Peyer's patch (tissue), 4 donors: ENCODE measurements around the gene B3GALNT1.

Source experiments
- CTCF ChIP-seq, 6 experiments: fragments of 450-650 bp in 4 of 6; fragments of 200-600 bp in 2 of 6; sonication (generic) in 1 of 6; IDR thresholded peaks; one replicate each; pipeline ENCODE4 v1.5.1; 2017 to 2019; ENCODE audit warnings: antibody characterized with exemption in 6 of 6, mild to moderate bottlenecking in 3 of 6, moderate library complexity in 1 of 6
- POLR2A ChIP-seq, 2 donors: fragments of 450-650 bp; IDR thresholded peaks; one replicate each; pipeline ENCODE4 v1.5.1; 2017; ENCODE audit warnings: antibody characterized with exemption in 2 of 2, mild to moderate bottlenecking in 2 of 2, moderate library complexity in 2 of 2

DNA sequence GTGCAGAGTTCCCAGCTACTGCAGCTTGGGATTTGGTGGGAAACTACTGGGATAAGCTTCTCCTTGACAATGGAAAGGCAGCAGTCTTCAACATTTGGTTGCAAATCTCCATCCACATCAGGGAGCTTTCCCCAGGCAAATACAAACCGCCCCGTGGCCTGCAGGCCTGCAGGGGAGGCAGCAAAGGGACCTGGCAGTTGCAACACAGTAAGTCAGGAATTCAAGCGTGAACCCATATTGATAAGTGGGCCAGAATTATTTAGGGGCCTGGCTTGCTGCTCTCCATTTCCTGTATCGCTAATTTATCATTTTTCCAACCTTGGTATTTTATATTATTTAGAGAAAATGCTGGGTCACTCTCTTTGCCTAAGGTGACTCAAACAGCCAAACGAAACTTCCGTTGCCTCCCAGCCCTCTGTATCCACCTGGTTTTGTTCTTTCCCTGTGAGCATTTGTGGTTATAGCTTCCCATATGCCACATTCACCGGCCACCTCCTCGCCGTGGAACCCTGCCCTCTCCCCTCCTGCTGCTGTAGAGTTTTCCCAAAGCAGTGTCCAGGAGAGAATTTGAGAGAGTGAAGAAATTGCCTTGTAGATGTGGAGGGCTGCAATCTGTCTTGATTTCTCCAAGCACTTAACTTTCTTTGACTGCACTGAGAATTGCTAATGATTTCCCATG lies 34.8 kb downstream of the B3GALNT1 start:
- no peak for TF ChIP-seq CTCF (IDR thresholded peaks at IDR 0.05)
- TF ChIP-seq POLR2A (IDR thresholded peaks at IDR 0.05), result no peak
